Right cardiac atrium (tissue), 5 donors: Measurements from ENCODE around the gene SLC35G4. TPM values are rescaled to one million over a fixed set of nuclear protein-coding genes. Genes with fewer than 3 reads are reported as not detected.
"Not testable (repeated sequence)": the region's sequence is repeated elsewhere in the genome, so short reads cannot be mapped to it uniquely, and the experiment has no call there.

Experiments
- ATAC-seq, 2 donors: fragments of 200-7000 bp; cut with Tn5 transposase; one replicate each; pipeline versions ENCODE4 v1.8.0 to v1.9.1; 2020; ENCODE audit warnings: moderate library complexity in 2 of 2, mild to moderate bottlenecking in 1 of 2
- DNase-seq, 3 donors: peaks; one replicate each; pipeline ENCODE4 v3.0.0-alpha.2; 2020
- H3K27ac ChIP-seq: one replicate; pipeline ENCODE4 v1.5.1; 2013; ENCODE audit warnings: mild to moderate bottlenecking, low read length, control low read depth, moderate library complexity
- H3K27me3 ChIP-seq: one replicate; pipeline ENCODE4 v1.6.1; 2013; ENCODE audit not compliant: control insufficient read depth, insufficient read depth
- H3K4me1 ChIP-seq: one replicate; pipeline ENCODE4 v1.6.1; 2013; ENCODE audit warnings: low read length; ENCODE audit not compliant: control insufficient read depth, insufficient read depth
- H3K4me3 ChIP-seq: one replicate; pipeline ENCODE4 v1.5.1; 2013; ENCODE audit warnings: low read length, control low read depth
- H3K9me3 ChIP-seq: one replicate; pipeline ENCODE4 v1.6.1; 2013; ENCODE audit warnings: low read length; ENCODE audit not compliant: control insufficient read depth
- WGBS: extraction: QIAGEN DNeasy Blood & Tissue Kit; methylation state at CpG from one replicate; pipeline ENCODE4 v1.1.7; 2013; 5-methylcytosine and 5-hydroxymethylcytosine counted together
- intact Hi-C, 4 donors: fragments of 100-400 bp; cut with DNase I; formaldehyde crosslinking; loops; one replicate each; pipeline versions ENCODE4 v1.11.0 to v1.14.0; 2022 to 2023
- long read RNA-seq, 4 donors: library from polyadenylated mRNA; unstranded; transcript quantifications; one replicate each; pipeline ENCODE4 v2.0.0, GENCODE V29; 2020 to 2021
- polyA plus RNA-seq: library from polyadenylated mRNA; stranded (reverse); fragments of 200-250 nt; gene quantifications from one replicate; pipeline ENCODE4 v1.2.3, GENCODE V29; 2013
- total RNA-seq, 4 donors: library from RNA; stranded (reverse); fragmentation: NEBNext Ultra II Directional; extraction: Animal tissue kit (Norgen Biotek cat#: 25700); gene quantifications; one replicate each; pipeline ENCODE4 v1.2.1, GENCODE V29; 2021
- donor health status: healthy with polysubstance abuse.
- donor health status: DM: no; HTN: yes; CAD: no.
- donor health status: DM: no; HTN: no; CAD: no.
- donor health status: DM: no; HTN: yes; CAD: no; lungs with severe emphysema.
- donor health status: DM: yes; HTN: yes; CAD: no.

Gene SLC35G4
- total RNA-seq (not detected), polyA plus RNA-seq (not detected)
- long read RNA-seq, donor 1: 0 reads
- long read RNA-seq, donor 2: 0 reads
- long read RNA-seq, donor 3: 0 reads
- long read RNA-seq, donor 4: 0 reads

DNA sequence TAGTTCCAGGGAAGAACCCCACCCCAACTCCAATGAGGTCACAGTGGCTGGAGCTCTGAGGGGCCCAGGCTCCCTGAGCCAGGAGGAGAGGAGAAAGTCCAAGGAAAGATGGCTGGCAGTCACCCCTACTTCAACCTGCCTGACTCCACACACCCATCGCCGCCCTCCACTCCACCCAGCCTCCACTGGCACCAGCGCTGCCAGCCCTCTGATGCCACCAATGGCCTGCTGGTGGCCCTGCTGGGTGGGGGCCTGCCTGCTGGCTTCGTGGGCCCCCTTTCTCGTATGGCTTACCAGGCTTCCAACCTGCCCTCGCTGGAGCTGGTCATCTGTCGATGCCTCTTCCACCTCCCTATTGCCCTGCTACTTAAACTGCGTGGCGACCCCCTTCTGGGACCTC lies at the start of gene SLC35G4:
Gene SLC35G4 (plus strand): TSS at position 109 of the 400 bp plus-strand sequence. CDS start 0 bp downstream, at position 109.
- ATAC-seq, H3K4me3 ChIP-seq, H3K27me3 ChIP-seq, intact Hi-C loops, H3K4me1 ChIP-seq, H3K27ac ChIP-seq, DNase-seq, H3K9me3 ChIP-seq: not testable (repeated sequence)
- 100% methylated on average over 3 of the region's 9 CpGs for WGBS

DNA sequence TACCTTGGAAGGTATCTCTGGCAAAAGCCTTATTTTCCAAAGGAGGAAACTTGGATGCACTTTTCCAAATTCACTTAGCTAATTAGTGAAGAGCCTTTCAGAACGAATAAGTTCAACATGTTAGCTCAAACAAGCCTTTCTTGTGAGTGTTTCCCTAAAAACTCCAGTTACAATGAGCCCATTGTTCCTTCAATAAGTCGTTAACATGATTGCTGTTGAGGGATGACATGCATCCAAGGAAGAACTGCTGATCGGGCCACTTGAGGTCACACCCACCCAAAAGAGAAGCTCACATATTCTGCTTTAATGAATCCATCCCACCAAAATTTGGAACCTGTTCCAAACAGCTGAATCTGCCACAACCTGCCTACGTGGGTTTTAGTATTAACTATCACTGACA lies 48.1 kb upstream of the SLC35G4 start:
- Histone ChIP-seq H3K4me3 (no peak overlapping the region), H3K27ac (no peak overlapping the region), H3K9me3 (no peaks in the 10 kb centered on the region), H3K27me3 (no peaks in the 10 kb centered on the region), H3K4me1 (no peaks in the 10 kb centered on the region)
- 58% methylated on average over 4 of the region's 4 CpGs for WGBS
- no peak for ATAC-seq
- intact Hi-C loops: no loop called here
- DNase-seq: no peak

DNA sequence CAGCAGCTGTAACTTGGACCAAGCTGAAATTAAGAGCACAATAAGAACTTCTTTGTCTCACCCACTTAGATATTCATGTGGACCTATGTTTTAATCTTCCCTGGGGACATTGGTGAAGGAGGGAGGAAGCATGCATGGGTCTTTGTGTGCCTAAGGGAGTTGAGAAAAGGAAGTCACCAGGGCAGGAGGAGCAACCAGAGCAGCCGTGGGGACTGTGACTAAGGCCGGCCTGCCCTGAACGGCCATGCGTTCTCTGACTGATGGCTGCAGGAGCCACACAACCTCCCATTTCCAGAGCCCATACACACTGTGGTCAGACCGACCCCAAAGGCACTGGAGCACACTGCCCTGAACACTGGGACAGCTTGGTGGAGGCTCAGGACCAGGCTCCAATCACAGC lies 43.7 kb upstream of the SLC35G4 start:
- 86% methylated on average over 5 of the region's 5 CpGs for WGBS
- H3K27me3 ChIP-seq: no peaks in the 10 kb centered on the region
- no peak overlapping the region for H3K27ac ChIP-seq
- no peak overlapping the region for H3K4me3 ChIP-seq
- DNase-seq (no peak), ATAC-seq (no peak)
- intact Hi-C loops: no loop called here
- H3K9me3 ChIP-seq: no peaks in the 10 kb centered on the region
- no peaks in the 10 kb centered on the region for H3K4me1 ChIP-seq

DNA sequence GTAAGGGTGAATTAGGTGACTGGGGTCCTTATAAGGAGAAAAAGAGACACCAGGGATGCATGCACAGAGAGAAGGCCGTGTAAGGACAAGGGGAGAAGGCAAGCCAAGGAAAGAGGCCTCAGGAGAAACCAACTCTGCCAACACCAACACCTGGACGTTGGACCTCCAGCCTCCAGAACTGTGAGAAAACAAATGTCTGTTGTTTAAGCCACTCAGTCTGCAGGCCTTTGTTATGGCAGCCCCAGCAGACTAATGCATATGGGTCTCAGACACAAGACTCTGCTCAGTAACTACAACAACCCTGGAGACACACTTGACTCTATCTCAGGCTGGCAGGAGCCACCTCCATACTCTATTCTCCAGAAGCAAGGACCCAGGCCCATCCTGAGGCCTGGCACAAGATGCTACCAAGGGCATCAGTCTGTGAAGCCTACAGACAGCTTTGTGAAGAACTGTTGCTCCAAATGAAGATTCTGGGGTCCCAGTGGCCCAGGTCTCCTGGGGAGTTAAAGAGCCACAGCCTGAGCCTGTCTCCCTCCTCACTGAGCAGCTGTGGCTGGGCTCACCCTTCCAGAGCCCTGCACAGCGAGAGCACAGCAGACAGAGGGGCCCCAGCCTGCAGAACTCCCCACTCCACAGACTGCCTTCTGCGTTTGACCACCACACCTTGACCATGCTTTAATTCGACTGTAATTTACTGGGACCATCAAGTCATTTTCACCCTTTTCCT lies 43.0 kb upstream of the SLC35G4 start:
- no peak overlapping the region for H3K4me3 ChIP-seq
- H3K27me3 ChIP-seq: no peaks in the 10 kb centered on the region
- H3K9me3 ChIP-seq: no peaks in the 10 kb centered on the region
- H3K4me1 ChIP-seq: no peaks in the 10 kb centered on the region
- DNase-seq (no peak), ATAC-seq (no peak)
- H3K27ac ChIP-seq: no peak overlapping the region
- intact Hi-C loops: no loop called here
- WGBS: 76% methylated on average over 5 of the region's 5 CpGs

DNA sequence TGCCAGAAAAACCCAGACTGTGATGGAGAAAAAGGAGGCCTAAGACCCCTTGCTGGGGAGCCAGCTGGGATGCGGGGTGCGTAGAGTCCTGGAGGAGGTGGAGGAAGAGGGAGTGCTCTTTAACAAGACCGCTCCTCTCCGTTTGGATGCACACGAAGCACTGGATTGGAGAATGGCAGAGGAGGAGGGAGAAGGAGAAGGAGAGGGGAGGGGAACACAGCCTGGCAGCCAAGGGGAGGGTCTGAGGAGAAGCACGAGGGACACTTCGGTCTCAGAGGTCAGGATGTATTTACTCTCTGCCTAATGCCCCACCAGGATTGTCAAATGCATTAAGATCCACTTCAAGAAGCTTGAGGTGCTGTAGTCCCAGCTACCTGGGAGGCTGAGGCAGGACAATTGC lies 42.0 kb upstream of the SLC35G4 start:
- H3K27ac ChIP-seq: no peak overlapping the region
- H3K27me3 ChIP-seq: no peaks in the 10 kb centered on the region
- ATAC-seq (no peak), DNase-seq (no peak)
- no peaks in the 10 kb centered on the region for H3K9me3 ChIP-seq
- no peak overlapping the region for H3K4me3 ChIP-seq
- no peaks in the 10 kb centered on the region for H3K4me1 ChIP-seq
- intact Hi-C loops: no loop called here
- WGBS: 75% methylated on average over 7 of the region's 7 CpGs

DNA sequence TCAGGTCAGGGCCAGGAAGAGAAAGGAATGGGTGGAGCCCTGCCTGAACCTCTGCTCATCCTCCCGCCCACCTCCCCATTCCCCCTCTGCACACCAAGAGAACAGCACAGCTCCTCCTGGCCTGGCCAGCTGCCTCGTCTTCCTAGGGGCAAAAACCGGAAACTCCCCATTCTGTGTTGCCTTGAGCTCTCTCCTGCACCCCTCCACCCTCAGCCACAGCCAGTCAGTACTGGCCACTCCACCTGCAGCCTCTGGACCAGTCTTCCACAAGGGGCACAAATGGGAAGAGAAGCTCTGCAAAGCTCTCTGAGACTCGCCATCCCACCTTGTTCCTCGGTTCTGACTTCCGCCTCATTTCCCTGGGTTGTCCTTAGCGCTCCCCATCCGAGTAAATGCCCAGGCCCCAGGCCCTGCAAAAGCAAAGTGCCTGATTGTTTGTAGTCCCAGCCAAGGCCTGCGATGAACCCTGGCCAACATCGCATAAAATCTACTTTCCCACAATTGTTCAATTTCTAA lies 39.3 kb upstream of the SLC35G4 start:
- ATAC-seq: no peak
- intact Hi-C loops: no loop called here

DNA sequence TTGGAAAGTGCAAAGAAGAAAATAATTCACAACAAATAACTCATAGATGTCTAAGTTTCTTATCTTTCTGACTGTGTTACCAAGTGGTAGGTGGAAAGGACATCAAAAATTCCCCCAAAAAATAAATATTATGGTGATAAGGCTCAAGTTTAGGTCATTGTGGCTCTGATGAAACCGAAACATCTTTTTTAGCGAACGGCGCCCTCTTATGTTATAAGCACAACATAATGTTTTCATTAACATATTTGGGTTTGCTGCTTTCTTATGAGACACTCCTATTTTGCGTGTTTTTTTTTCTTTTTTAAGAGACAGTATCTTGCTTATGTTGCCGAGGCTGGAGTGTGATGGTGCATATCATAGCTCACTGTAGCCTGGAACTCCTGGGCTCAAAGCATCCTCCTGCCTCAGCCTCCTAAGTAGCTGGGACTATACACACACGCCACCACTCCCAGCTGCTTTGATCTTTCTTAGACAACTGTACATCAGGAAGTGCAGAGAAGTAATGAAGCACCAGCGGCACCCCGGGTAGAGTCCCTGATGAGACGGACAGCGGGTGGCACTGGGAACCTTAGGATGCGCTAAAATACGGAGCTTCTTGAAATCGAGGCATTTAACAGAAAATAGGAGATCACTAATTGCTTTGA lies 38.5 kb upstream of the SLC35G4 start:
- Histone ChIP-seq H3K4me3 (no peak overlapping the region), H3K27ac (no peak overlapping the region), H3K9me3 (no peaks in the 10 kb centered on the region), H3K4me1 (no peaks in the 10 kb centered on the region), H3K27me3 (no peaks in the 10 kb centered on the region)
- DNase-seq (no peak), ATAC-seq (no peak)
- 82% methylated on average over 14 of the region's 14 CpGs for WGBS
- intact Hi-C loops: no loop called here

More for the DNA sequence above, 39.3 kb upstream of the SLC35G4 start:
- Histone ChIP-seq H3K27ac (no peak overlapping the region), H3K27me3 (no peaks in the 10 kb centered on the region), H3K4me1 (no peaks in the 10 kb centered on the region), H3K4me3 (no peak overlapping the region), H3K9me3 (no peaks in the 10 kb centered on the region)
- WGBS: 84% methylated on average over 10 of the region's 10 CpGs
- no peak for DNase-seq

DNA sequence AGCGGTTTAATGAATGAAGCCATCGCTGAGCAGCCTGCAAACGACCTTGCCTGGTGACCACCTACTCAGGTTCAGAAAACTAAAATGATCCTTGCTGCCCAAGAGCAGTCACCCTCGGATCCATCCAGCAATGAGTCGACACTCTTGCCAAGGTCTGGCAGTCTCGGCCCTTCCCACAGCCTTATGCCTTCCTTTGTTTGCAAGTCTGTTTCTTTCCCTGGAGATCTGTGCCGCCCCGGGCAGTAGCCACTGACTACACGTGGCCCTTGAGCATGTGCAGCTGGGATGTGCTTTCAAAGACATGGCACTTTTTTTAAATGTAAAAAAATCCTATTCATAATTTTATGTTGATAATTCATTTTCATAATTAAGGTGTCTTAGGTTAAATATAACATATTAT lies 37.2 kb upstream of the SLC35G4 start:
- no peaks in the 10 kb centered on the region for H3K4me1 ChIP-seq
- H3K4me3 ChIP-seq: no peak overlapping the region
- H3K9me3 ChIP-seq: no peaks in the 10 kb centered on the region
- H3K27me3 ChIP-seq: no peaks in the 10 kb centered on the region
- H3K27ac ChIP-seq: no peak overlapping the region
- intact Hi-C loops: no loop called here
- DNase-seq: no peak
- WGBS: 75% methylated on average over 9 of the region's 9 CpGs
- ATAC-seq: no peak

DNA sequence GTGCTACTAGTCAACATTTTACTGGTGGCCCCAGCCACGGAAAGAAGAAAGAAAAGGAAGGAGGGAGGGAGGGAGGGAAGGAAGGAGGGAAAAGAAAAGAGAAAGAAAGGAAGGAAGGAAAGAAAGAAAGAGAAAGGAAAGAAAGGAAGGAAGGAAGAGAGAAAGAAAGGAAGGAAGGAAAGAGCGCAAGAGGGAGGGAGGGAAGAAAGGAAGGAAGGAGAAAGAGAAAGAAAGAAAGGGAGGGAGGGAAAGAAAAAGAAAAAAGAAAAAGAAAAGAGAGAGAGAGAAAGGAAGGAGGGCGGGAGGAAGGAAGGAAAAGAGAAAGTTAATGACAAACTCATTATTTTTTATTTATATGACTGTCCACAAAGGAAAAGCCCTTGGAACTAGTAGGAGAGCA lies 34.9 kb upstream of the SLC35G4 start:
- H3K4me3 ChIP-seq: no peak overlapping the region
- intact Hi-C loops: no loop called here
- H3K4me1 ChIP-seq: no peaks in the 10 kb centered on the region
- DNase-seq (no peak), ATAC-seq (no peak)
- 78% methylated on average over 3 of the region's 3 CpGs for WGBS
- H3K27me3 ChIP-seq: no peaks in the 10 kb centered on the region
- H3K9me3 ChIP-seq: no peaks in the 10 kb centered on the region
- H3K27ac ChIP-seq: no peak overlapping the region

DNA sequence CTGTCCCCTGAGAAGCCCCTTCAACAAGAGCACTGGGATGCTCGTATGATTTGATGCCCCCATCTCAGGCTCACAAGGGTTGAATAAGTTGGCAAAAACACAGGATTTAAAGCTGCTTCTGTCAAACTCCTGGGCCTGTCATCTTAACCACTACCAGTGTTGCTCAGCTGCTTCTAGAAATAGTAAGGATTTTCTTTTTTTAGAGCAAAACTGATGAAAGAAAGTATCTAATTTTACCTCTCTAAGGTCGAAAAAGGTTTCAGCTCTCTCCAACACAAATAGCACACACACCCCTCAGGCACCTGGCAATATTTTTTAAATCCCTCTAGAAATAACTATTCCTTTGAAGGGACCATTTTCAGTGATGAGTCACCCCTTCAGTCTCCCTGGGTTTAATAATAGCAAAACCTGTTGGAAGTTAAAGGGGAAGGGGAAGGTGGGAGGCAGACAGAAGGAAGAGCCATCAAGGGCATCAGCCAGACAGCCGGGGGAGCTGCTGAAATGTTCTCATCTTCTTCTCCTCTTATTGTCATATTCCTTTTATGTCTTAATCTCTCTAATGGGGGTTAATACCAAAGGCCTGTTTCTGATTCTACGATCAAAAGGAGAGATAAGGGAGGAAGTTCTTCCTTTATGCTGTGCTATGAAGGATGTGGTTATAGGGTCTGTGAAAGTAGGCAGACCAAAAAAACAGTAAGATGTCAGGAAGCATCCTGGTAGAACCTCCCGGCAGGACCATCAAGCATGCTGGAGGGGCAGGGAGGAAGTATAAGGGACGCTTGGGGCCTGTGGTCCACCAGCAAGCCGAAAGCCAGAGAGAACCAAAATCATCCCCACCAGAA lies 31.9 kb upstream of the SLC35G4 start:
- Histone ChIP-seq H3K9me3 (no peaks in the 10 kb centered on the region), H3K4me3 (no peak overlapping the region), H3K27ac (no peak overlapping the region), H3K27me3 (no peaks in the 10 kb centered on the region), H3K4me1 (no peaks in the 10 kb centered on the region)
- intact Hi-C loops: no loop called here
- ATAC-seq (no peak), DNase-seq (no peak)
- 53% methylated on average over 7 of the region's 7 CpGs for WGBS

DNA sequence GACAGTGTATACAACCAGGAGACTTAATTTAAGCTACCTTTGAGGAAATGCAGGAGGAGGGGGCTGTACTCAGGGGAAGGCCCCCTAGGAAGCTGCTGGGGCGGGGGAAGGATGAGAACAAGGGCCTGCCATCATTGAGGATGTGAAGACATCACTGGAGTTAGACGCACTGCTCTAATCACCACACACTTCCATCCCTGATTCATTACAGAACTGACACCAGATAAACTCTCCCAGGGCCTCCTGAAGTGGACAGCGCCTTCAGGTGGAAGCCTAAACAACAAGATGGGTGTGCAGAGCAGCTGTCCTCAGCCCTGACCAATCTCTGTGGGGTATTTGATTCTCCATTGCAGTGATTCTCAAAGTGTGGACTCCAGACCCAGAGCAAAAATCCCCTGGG lies 30.6 kb upstream of the SLC35G4 start:
- Histone ChIP-seq H3K27ac (no peak overlapping the region), H3K27me3 (no peaks in the 10 kb centered on the region), H3K9me3 (no peaks in the 10 kb centered on the region), H3K4me3 (no peak overlapping the region), H3K4me1 (no peaks in the 10 kb centered on the region)
- intact Hi-C loops: no loop called here
- no peak for DNase-seq
- ATAC-seq: no peak
- WGBS: 73% methylated on average over 3 of the region's 3 CpGs
